Sigmoid colon (tissue), 7 donors: ENCODE measurements around the gene RINT1. TPM values are rescaled to one million over a fixed set of nuclear protein-coding genes. Genes with fewer than 3 reads are reported as not detected.

ENCODE experiments used
- DNase-seq: peaks from one replicate; pipeline ENCODE4 v3.0.0-alpha.2; 2019
- H3K27ac ChIP-seq, 4 donors: fragments of 200-600 bp; sonication (generic); one replicate each; pipeline ENCODE4 v1.5.1; 2016 to 2019; ENCODE audit warnings: mild to moderate bottlenecking in 1 of 4
- H3K27me3 ChIP-seq, 3 donors: fragments of 200-600 bp; sonication (generic); one replicate each; pipeline ENCODE4 v1.5.1; 2019; ENCODE audit warnings: mild to moderate bottlenecking in 1 of 3
- H3K36me3 ChIP-seq, 4 donors: fragments of 200-600 bp; sonication (generic); one replicate each; pipeline ENCODE4 v1.5.1; 2016 to 2019
- H3K4me1 ChIP-seq, 4 donors: fragments of 200-600 bp; sonication (generic); one replicate each; pipeline ENCODE4 v1.5.1; 2017 to 2019
- H3K4me3 ChIP-seq, 4 donors: fragments of 200-600 bp; sonication (generic); one replicate each; pipeline ENCODE4 v1.5.1; 2017 to 2019; ENCODE audit warnings: mild to moderate bottlenecking in 2 of 4, moderate library complexity in 1 of 4
- H3K9me3 ChIP-seq, 4 donors: fragments of 200-600 bp in 3 of 4; sonication (generic) in 3 of 4; one replicate each; pipeline versions ENCODE4 v1.5.1 to v1.6.1; 2013 to 2019
- CTCF ChIP-seq, 4 experiments: fragments of 450-650 bp in 3 of 4; fragments of 200-600 bp in 1 of 4; IDR thresholded peaks; one replicate each; pipeline ENCODE4 v1.5.1; 2016 to 2019; ENCODE audit warnings: antibody characterized with exemption in 4 of 4, mild to moderate bottlenecking in 3 of 4, moderate library complexity in 2 of 4
- EP300 ChIP-seq, 4 donors: sonication (generic); formaldehyde crosslinking; IDR thresholded peaks; one replicate each; pipeline ENCODE4 v1.6.1; 2017; ENCODE audit warnings: antibody characterized with exemption in 4 of 4
- POLR2A ChIP-seq, 2 donors: fragments of 450-650 bp; IDR thresholded peaks; one replicate each; pipeline ENCODE4 v1.6.1; 2016; ENCODE audit warnings: antibody characterized with exemption in 2 of 2, mild to moderate bottlenecking in 2 of 2, moderate library complexity in 2 of 2
- POLR2AphosphoS5 ChIP-seq, 4 donors: sonication (generic); formaldehyde crosslinking; IDR thresholded peaks; one replicate each; pipeline ENCODE4 v1.6.1; 2017; ENCODE audit warnings: antibody characterized with exemption in 4 of 4
- WGBS, 2 donors: extraction: QIAGEN DNeasy Blood & Tissue Kit; methylation state at CpG; one replicate each; pipeline ENCODE4 v1.1.7; 2013; 5-methylcytosine and 5-hydroxymethylcytosine counted together
- intact Hi-C: fragments of 100-400 bp; cut with DNase I; formaldehyde crosslinking; loops from one replicate; pipeline ENCODE4 v1.15.1; 2023
- polyA plus RNA-seq, 3 donors: library from polyadenylated mRNA; stranded (reverse); fragments of 200-250 nt; gene quantifications; one replicate each; pipeline ENCODE4 v1.2.3, GENCODE V29; 2013
- total RNA-seq, 4 donors: library from RNA; depleted of rRNA; stranded (reverse); fragments of >200 nt; gene quantifications; one replicate each; pipeline ENCODE4 v1.1.0, GENCODE V29; 2016
- donor health status: healthy with polysubstance abuse.
- donor health status: Bipolar disorder and iron deficiency.
- donor health status: healthy.

Gene RINT1
- total and polyA plus RNA-seq, 7 donors = 7.9 to 22.2 (median 15.5) TPM

GRCh38 chr7:105571891-105572290 lies 39.9 kb downstream of the RINT1 start:
- Histone ChIP-seq H3K9me3 (no peaks in the 10 kb centered on the region), H3K27ac (no peak overlapping the region), H3K27me3 (no peaks in the 10 kb centered on the region), H3K36me3 (peaks cover 0 to 21% (median 4%) of the 10 kb centered on the region in 4 donors), H3K4me3 (no peak overlapping the region), H3K4me1 (no peaks in the 10 kb centered on the region)
- TF ChIP-seq EP300 (IDR thresholded peaks at IDR 0.05) (no peak), POLR2AphosphoS5 (IDR thresholded peaks at IDR 0.05) (no peak), POLR2A (IDR thresholded peaks at IDR 0.05) (no peak), CTCF (IDR thresholded peaks at IDR 0.05) (no peak)
- intact Hi-C loops = no loop called here
- no peak for DNase-seq
- 92 to 95% methylated on average over 2 of the region's 2 CpGs for WGBS, 2 donors

GRCh38 chr7:105577251-105577650 lies 45.2 kb downstream of the RINT1 start:
- H3K36me3 ChIP-seq = no peaks in the 10 kb centered on the region
- no peak for DNase-seq
- H3K4me3 ChIP-seq = no peak overlapping the region
- 83 to 91% methylated on average over 1 of the region's 1 CpG for WGBS, 2 donors
- peaks cover 0 to 7% (median 7%) of the 10 kb centered on the region in 4 donors for H3K4me1 ChIP-seq
- intact Hi-C loops = no loop called here
- H3K27ac ChIP-seq = no peak overlapping the region
- TF ChIP-seq POLR2A (IDR thresholded peaks at IDR 0.05) (no peak), POLR2AphosphoS5 (IDR thresholded peaks at IDR 0.05) (no peak), EP300 (IDR thresholded peaks at IDR 0.05) (no peak), CTCF (IDR thresholded peaks at IDR 0.05) (no peak)
- H3K27me3 ChIP-seq = peaks cover 0 to 12% (median 5%) of the 10 kb centered on the region in 3 donors
- H3K9me3 ChIP-seq = no peaks in the 10 kb centered on the region

GRCh38 chr7:105578496-105578895 lies 46.5 kb downstream of the RINT1 start:
- Histone ChIP-seq H3K9me3 (no peaks in the 10 kb centered on the region), H3K27ac (no peak overlapping the region), H3K4me1 (peaks cover 0 to 7% (median 7%) of the 10 kb centered on the region in 4 donors), H3K36me3 (no peaks in the 10 kb centered on the region), H3K27me3 (peaks cover 0 to 12% (median 5%) of the 10 kb centered on the region in 3 donors), H3K4me3 (no peak overlapping the region)
- no peak for DNase-seq
- intact Hi-C loops = no loop called here
- TF ChIP-seq POLR2AphosphoS5 (IDR thresholded peaks at IDR 0.05) (no peak), POLR2A (IDR thresholded peaks at IDR 0.05) (no peak), EP300 (IDR thresholded peaks at IDR 0.05) (no peak), CTCF (IDR thresholded peaks at IDR 0.05) (no peak)

- WGBS, 2 donors = 90% methylated on average over 22 of the region's 22 CpGs
- H3K27me3 ChIP-seq = peaks cover 0 to 12% (median 5%) of the 10 kb centered on the region in 3 donors
Observed at GRCh38 chr7:105580022-105580740, 48.2 kb downstream of the RINT1 start.

More at GRCh38 chr7:105580022-105580740, 48.2 kb downstream of the RINT1 start:
- no peaks in the 10 kb centered on the region for H3K36me3 ChIP-seq
- no peaks in the 10 kb centered on the region for H3K9me3 ChIP-seq
- no peak overlapping the region for H3K27ac ChIP-seq
- intact Hi-C loops = no loop called here
- no peak for TF ChIP-seq EP300 (IDR thresholded peaks at IDR 0.05)
- no peak for TF ChIP-seq POLR2AphosphoS5 (IDR thresholded peaks at IDR 0.05)
- no peak for TF ChIP-seq POLR2A (IDR thresholded peaks at IDR 0.05)
- no peak for TF ChIP-seq CTCF (IDR thresholded peaks at IDR 0.05)
- H3K4me3 ChIP-seq = no peak overlapping the region
- peaks cover 0 to 7% (median 7%) of the 10 kb centered on the region in 4 donors for H3K4me1 ChIP-seq
- DNase-seq = no peak
